Kidney glomerular epithelial cell (primary cell): ENCODE results near the gene UBAP2.

Experiments used
- DNase-seq: peaks from one replicate; lab custom pipeline; 2025; lab: John Stamatoyannopoulos, UW

UBAP2 gene

DNA sequence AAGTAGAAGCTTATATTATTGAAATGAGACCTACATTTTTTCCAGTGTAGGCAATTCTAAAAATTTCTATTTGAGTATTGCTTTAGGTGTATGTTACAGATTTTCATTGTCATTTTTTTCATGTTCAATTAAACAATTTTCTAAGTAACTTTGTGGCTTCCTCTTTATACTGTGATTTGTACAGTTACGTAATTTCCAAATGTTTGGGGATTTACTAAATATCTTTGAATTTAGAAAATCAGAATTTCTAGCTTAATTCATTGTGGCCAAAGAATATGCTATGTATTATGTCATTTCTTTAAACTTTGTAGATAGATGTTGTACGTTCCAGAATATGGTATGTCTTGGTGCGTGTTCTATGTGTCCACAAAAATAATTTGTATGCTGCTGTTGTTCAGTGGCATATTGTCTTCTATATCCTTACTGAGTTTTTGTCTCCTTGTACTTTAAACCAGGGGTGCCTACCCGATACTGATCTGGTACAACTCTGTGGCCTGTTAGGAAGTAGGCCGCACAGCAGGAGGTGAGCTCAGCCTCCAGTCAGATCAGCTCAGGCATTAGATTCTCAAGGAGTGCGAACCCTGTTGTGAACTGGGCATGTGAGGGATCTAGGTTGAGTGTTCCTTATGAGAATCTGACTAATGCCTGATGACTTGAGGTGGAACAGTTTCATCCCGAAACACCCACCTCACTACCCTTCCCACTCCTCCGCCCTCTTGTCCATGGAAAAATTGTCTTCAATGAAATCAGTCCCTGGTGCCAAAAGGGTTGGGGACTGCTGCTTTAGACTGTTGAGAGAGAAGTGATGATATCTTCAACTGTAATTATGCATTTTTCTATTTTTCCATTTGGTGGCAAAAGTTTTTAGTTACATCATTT, 168.2 kb downstream of the UBAP2 start:
- no peak for DNase-seq

DNA sequence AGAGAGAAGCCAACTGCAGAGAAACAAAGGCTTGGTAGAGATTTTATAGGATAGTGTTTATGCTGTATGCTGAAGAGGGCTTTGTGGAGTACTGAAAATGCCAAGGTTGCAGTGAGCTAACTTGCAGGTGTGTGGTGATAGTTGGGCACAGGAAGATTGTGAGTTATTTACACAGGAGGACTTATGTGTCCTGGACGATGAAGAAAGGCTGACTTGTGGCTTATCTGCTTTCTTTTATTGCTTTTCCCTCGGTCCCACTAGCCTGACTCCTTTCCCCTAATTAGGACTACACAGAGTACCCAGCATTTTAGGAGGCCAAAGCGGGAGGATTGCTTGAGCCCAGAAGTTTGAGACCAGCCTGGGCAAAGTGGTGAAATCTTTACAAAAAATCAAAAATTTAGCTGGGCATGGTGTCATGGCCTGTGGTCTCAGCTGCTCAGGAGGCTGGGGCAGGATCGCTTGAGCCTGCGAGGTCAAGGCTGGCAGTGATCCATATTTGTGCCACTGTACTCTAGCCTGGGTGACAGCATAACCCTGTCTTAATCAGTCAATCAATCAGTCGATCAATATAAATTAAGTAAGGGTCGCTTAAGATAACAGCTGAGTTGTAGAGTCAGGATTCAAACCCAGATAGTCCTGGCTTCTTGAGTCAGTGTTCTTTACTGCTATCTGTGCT, 169.9 kb downstream of the UBAP2 start:
- no peak for DNase-seq

GRCh38 chr9:33877727-33878489, 170.8 kb downstream of the UBAP2 start:
- DNase-seq, result no peak
